Endothelial cell of umbilical vein (primary cell): ENCODE measurements around the gene OPCML. TPM values are rescaled to one million over a fixed set of nuclear protein-coding genes. Genes with fewer than 3 reads are reported as not detected.

Source experiments
- BruUV-seq: library from RNA; stranded (reverse); fragments of 400-500 nt; replicated peaks from 2 replicates; lab custom pipeline; 2021; lab: Mats Ljungman, UMichigan
- CTCF ChIA-PET: fragments of 300-600, 350-600 bp; sonication (Branson Sonifier 250); formaldehyde crosslinking; loops from one replicate; lab custom pipeline; 2021; ENCODE audit warnings: antibody characterized with exemption, inconsistent platforms; lab: Charles Lee
- POLR2A ChIA-PET: fragments of 300-600, 350-600 bp; sonication (Branson Sonifier 250); formaldehyde crosslinking; loops from one replicate; lab custom pipeline; 2021; ENCODE audit warnings: antibody characterized with exemption, inconsistent platforms; lab: Charles Lee
- DNase-seq: peaks from one replicate; pipeline ENCODE4 v3.0.0-alpha.2; 2011; ENCODE audit warnings: low read depth, low spot score
- FAIRE-seq: peaks from 2 replicates; lab custom pipeline; 2011; peaks lifted over from hg19 to GRCh38; lab: Jason Lieb, UNC
- H2AFZ ChIP-seq: 2 replicates; pipeline ENCODE4 v1.6.0; 2012; ENCODE audit warnings: low read depth, low read length, control low read depth, inconsistent platforms
- H3K27ac ChIP-seq: 2 replicates; pipeline ENCODE4 v1.5.1; 2011; ENCODE audit warnings: low read depth, mild to moderate bottlenecking, control low read depth, low read length, moderate library complexity; ENCODE audit not compliant: insufficient read depth
- H3K27me3 ChIP-seq, 2 experiments: 2 replicates each; pipeline versions ENCODE4 v1.6.0 to v1.6.1; 2011; ENCODE audit warnings: low read length in 2 of 2, mixed read lengths in 1 of 2; ENCODE audit not compliant: control insufficient read depth in 2 of 2, insufficient read depth in 2 of 2
- H3K36me3 ChIP-seq, 2 experiments: 2 replicates in 1 of 2; 3 replicates in 1 of 2; pipeline ENCODE4 v1.5.1; 2011; ENCODE audit warnings: low read length in 2 of 2, mild to moderate bottlenecking in 1 of 2, moderate library complexity in 1 of 2; ENCODE audit not compliant: control insufficient read depth in 2 of 2, insufficient read depth in 2 of 2; ENCODE audit errors: extremely low read depth in 1 of 2
- H3K4me1 ChIP-seq: 3 replicates; pipeline ENCODE4 v1.5.1; 2011; ENCODE audit warnings: mild to moderate bottlenecking, low read length; ENCODE audit not compliant: control insufficient read depth, insufficient read depth; ENCODE audit errors: extremely low read depth
- H3K4me2 ChIP-seq: 2 replicates; pipeline ENCODE4 v1.6.1; 2011; ENCODE audit warnings: low read length, control low read depth, mixed read lengths; ENCODE audit not compliant: insufficient read depth
- H3K4me3 ChIP-seq, 3 experiments: fragments of 200-600 bp in 1 of 3; sonication (generic), shearing (Covaris generic) in 1 of 3; replicated peaks in 1 of 3; 2 replicates each; pipeline ENCODE4 v1.5.1; 2011 to 2016; ENCODE audit warnings: control low read depth in 3 of 3, low read length in 3 of 3, mild to moderate bottlenecking in 2 of 3, inconsistent platforms in 1 of 3, low read depth in 1 of 3, moderate library complexity in 1 of 3; ENCODE audit not compliant: insufficient read depth in 1 of 3
- H3K79me2 ChIP-seq: 2 replicates; pipeline ENCODE4 v1.6.0; 2012; ENCODE audit warnings: low read length, inconsistent platforms; ENCODE audit not compliant: control insufficient read depth, insufficient read depth
- H3K9ac ChIP-seq: replicated peaks from 2 replicates; pipeline ENCODE3; 2011; ENCODE audit warnings: low read length, control low read depth; ENCODE audit not compliant: insufficient read depth; ENCODE audit errors: extremely low read depth
- H3K9me1 ChIP-seq: replicated peaks from 3 replicates; pipeline ENCODE4 v1.6.0; 2011; ENCODE audit warnings: mild to moderate bottlenecking, low read length; ENCODE audit not compliant: control insufficient read depth, insufficient read depth; ENCODE audit errors: extremely low read depth
- H3K9me3 ChIP-seq: replicated peaks from 2 replicates; pipeline ENCODE4 v1.5.1; 2012; ENCODE audit warnings: low read length, inconsistent platforms; ENCODE audit not compliant: control insufficient read depth, insufficient read depth
- H4K20me1 ChIP-seq: replicated peaks from 2 replicates; pipeline ENCODE3; 2011; ENCODE audit warnings: mild to moderate bottlenecking, low read length; ENCODE audit not compliant: control insufficient read depth, insufficient read depth; ENCODE audit errors: extremely low read depth
- CTCF ChIP-seq, 2 donors: IDR thresholded peaks; 1 replicate in 1 of 2; 2 replicates in 1 of 2; pipeline ENCODE4 v1.5.1; 2011; ENCODE audit warnings: low read length in 2 of 2, mild to moderate bottlenecking in 2 of 2, moderate library complexity in 2 of 2, control low read depth in 1 of 2, inconsistent platforms in 1 of 2, low read depth in 1 of 2; ENCODE audit not compliant: insufficient read depth in 1 of 2; ENCODE audit errors: extremely low read depth in 1 of 2
- EZH2 ChIP-seq: IDR thresholded peaks from 2 replicates; pipeline ENCODE4 v1.6.1; 2012; ENCODE audit warnings: borderline replicate concordance, low read depth, mild to moderate bottlenecking, moderate library complexity, low read length, inconsistent platforms; ENCODE audit not compliant: severe bottlenecking
- FOS ChIP-seq: IDR thresholded peaks from 2 replicates; pipeline ENCODE4 v1.6.1; 2011; ENCODE audit warnings: mild to moderate bottlenecking, low read length, moderate library complexity, borderline replicate concordance; ENCODE audit not compliant: insufficient read depth
- GATA2 ChIP-seq: IDR thresholded peaks from 2 replicates; pipeline ENCODE4 v1.7.0; 2011; ENCODE audit warnings: low read depth, mild to moderate bottlenecking, moderate library complexity, mixed read lengths, low read length; ENCODE audit not compliant: insufficient read length, insufficient read depth
- JUN ChIP-seq: IDR thresholded peaks from 2 replicates; pipeline ENCODE4 v1.6.1; 2011; ENCODE audit warnings: borderline replicate concordance, low read depth; ENCODE audit not compliant: insufficient read length, insufficient read depth
- MAX ChIP-seq: IDR thresholded peaks from 2 replicates; pipeline ENCODE4 v1.6.1; 2011; ENCODE audit not compliant: insufficient read depth, insufficient read length
- MYC ChIP-seq: IDR thresholded peaks from one replicate; pipeline ENCODE4 v1.6.1; 2011; ENCODE audit warnings: mild to moderate bottlenecking, low read depth, low read length
- POLR2AphosphoS5 ChIP-seq: IDR thresholded peaks from 2 replicates; pipeline ENCODE4 v1.6.1; 2012; ENCODE audit warnings: low read depth, mild to moderate bottlenecking, control low read depth, low read length, moderate library complexity; ENCODE audit not compliant: insufficient read depth
- dilution Hi-C: fragments of 300-500 bp; cut with MboI; formaldehyde crosslinking; loops from one replicate; pipeline ENCODE4 v1.15.0; 2019; ENCODE audit warnings: low sequenced_read_pairs; ENCODE audit not compliant: extremely low pct_ligation_motif_present
- intact Hi-C: fragments of 100-400 bp; cut with micrococcal nuclease; formaldehyde crosslinking; loops from one replicate; pipeline ENCODE4 v1.10.0; 2022
- polyA plus RNA-seq, 4 experiments: library from polyadenylated mRNA; depleted of rRNA in 3 of 4; stranded (reverse) in 3 of 4; unstranded in 1 of 4; fragments of >200 nt; gene quantifications; 2 replicates each; pipeline versions ENCODE4 v1.2.1 to v1.2.3, GENCODE V29; 2011 to 2012; ENCODE audit warnings: missing spikeins in 1 of 4
- total RNA-seq: library from RNA; stranded (reverse); gene quantifications from 2 replicates; pipeline ENCODE4 v1.2.3, GENCODE V29; 2021

OPCML gene
- total and polyA plus RNA-seq, 2 donors (not counting 3 experiments of a cell fraction or from before 2014, with no cell fraction given) = not detected

GRCh38 chr11:132920451-132921096 is 611.7 kb downstream of the OPCML start:
- intact Hi-C loops = no loop called here
- TF ChIP-seq MAX (no peak), JUN (no peak), FOS (no peak), GATA2 (no peak), CTCF (IDR thresholded peaks at IDR 0.05; ENCODE audit: extremely low read depth in 1 of 2, insufficient read depth in 1 of 2, low read depth in 1 of 2, low read length in 2 of 2) (no peak), POLR2AphosphoS5 (no peak), MYC (no peak), EZH2 (no peak)
- H3K27me3 ChIP-seq = no peaks in the 10 kb centered on the region
- DNase-seq (no peak), FAIRE-seq (no peak)
- no peak overlapping the region for H3K9ac ChIP-seq
- no peaks in the 10 kb centered on the region for H3K9me1 ChIP-seq
- no peaks in the 10 kb centered on the region for H3K79me2 ChIP-seq
- dilution Hi-C loops = no loop called here
- no TSS peak for BruUV-seq
- H3K9me3 ChIP-seq = no peaks in the 10 kb centered on the region
- H3K4me3 ChIP-seq = no peak overlapping the region
- H3K36me3 ChIP-seq = no peaks in the 10 kb centered on the region
- H3K27ac ChIP-seq = no peak overlapping the region
- no peak overlapping the region for H3K4me2 ChIP-seq
- ChIA-PET POLR2A (no interaction called here), CTCF (no interaction called here)
- no peaks in the 10 kb centered on the region for H4K20me1 ChIP-seq
- no peak overlapping the region for H2AFZ ChIP-seq
- H3K4me1 ChIP-seq = no peaks in the 10 kb centered on the region
